ENCODE results near the gene EIF3D. TPM values are rescaled to one million over a fixed set of nuclear protein-coding genes. Genes with fewer than 3 reads are reported as not detected.
A peak's percentile ranks its signal among the peaks of the same experiment; 100 is the strongest.

Gene EIF3D
- total and polyA plus RNA-seq, 9 of the 15 experiments (the other 6 are each of a cell fraction or from before 2014, with no cell fraction given), result 191 to 422 (median 279) TPM

DNA sequence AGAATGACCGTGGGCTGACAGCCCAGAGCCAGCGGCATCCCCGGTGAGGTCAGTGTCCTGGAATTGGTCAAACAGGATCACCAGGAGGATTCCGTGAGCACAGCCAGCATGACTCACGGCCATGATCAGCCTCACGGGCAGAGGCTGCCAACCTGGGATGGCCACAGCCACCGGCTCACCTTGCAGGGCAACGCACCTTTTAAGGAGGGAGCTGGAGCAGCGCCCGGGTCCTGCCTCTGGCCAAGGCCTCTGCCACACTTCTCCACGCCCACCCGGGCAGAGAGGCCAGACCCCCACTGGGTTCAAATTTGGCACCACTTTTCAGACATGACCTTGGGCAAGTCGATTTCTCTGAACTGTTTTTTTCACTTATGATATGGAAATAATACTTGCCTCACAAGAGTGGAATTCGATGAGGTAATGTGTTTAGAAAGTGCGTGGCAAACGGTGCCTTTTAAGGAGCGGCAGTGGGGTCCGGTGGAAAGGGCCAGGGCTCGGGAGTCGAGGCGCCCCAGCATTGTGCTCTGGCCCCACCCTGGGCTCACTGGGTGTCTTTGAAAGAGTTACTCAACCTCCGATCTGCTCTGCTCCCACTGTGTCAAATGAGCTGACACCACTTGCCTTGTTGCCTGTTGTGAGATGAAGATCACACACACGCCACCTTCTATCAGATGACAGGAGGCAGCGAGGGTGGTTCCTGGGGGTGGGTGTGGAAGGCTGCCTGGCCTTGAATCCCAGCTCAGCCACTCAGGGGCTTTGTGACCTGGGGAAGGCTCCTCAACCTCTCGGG is 63.5 kb downstream of the EIF3D start:
- H3K9ac ChIP-seq (ENCODE audit: insufficient read depth in 1 of 2, low read depth in 2 of 2, low read length in 2 of 2), result peak overlapping the region in 1 of 2 experiments; percentile 45; a peak in 2 of 4 replicates
- no peak for ATAC-seq
- H3K4me3 ChIP-seq, result no peak overlapping the region
- intact Hi-C loops (cut with micrococcal nuclease) (loop anchor here (5.0 kb wide), 1 partner anchor 98 kb away; no protein-coding TSS in a partner anchor), in situ Hi-C loops (cut with MboI) (loop anchor here (5.0 kb wide), 1 partner anchor 168 kb away; no protein-coding TSS in a partner anchor)
- BruUV-seq (replicated peaks), result no TSS peak
- H4K20me1 ChIP-seq (replicated peaks; ENCODE audit: control insufficient read depth, insufficient read depth, low read length), result 0 out of 2 replicates have a peak, but pooled peaks cover 3% of the 10 kb centered on the region
- WGBS (ENCODE audit: insufficient coverage, low coverage, missing lambda C conversion rate), result 76% methylated on average over 18 of the region's 25 CpGs
- no peaks in the 10 kb centered on the region for H3K27me3 ChIP-seq (ENCODE audit: control insufficient read depth in 2 of 2, insufficient read depth in 2 of 2, low read length in 2 of 2)
- H2AFZ ChIP-seq (ENCODE audit: low read depth, low read length), result no peak overlapping the region
- peaks cover 23 to 40% of the 10 kb centered on the region in 2 experiments for H3K4me1 ChIP-seq (replicated peaks in 1 of 2; ENCODE audit: control insufficient read depth in 2 of 2, insufficient read depth in 2 of 2, low read length in 2 of 2)
- H3K9me3 ChIP-seq (replicated peaks; ENCODE audit: control insufficient read depth, insufficient read depth, low read depth, low read length), result no peaks in the 10 kb centered on the region
- no peaks in the 10 kb centered on the region for H3K9me1 ChIP-seq (ENCODE audit: control insufficient read depth, insufficient read depth, low read length)
- FAIRE-seq, result no peak
- no peak overlapping the region for H3K27ac ChIP-seq (ENCODE audit: extremely low read depth, low read depth, low read length)
- ChIA-PET POLR2A (interaction anchor here (1.3 to 1.7 kb wide), 2 partner anchors 12 to 1192 kb away, joined by 3 to 4 read pairs; no protein-coding TSS in a partner anchor), CTCF (ENCODE audit: low intra/inter-chr PET ratio) (no interaction called here)
- H3K36me3 ChIP-seq (ENCODE audit: control insufficient read depth, insufficient read depth, low read length), result peaks cover 29% of the 10 kb centered on the region; the same call in 2 of the 3 replicates
- DNase-seq (ENCODE audit: extremely low read depth in 1 of 4, low spot score in 3 of 4), result no peak
- H3K4me2 ChIP-seq (ENCODE audit: insufficient read depth, low read length), result no peak overlapping the region
- TF ChIP-seq PPARD (CRISPR knock-in tag; IDR thresholded peaks at IDR 0.05) (no peak), POLR2G (IDR thresholded peaks at IDR 0.05; ENCODE audit: low read depth, low read length) (peak; percentile 61), RBFOX2 (IDR thresholded peaks at IDR 0.05; ENCODE audit: low read depth, low read length) (peak; percentile 45; the same call in 1 of the 2 replicates), NFYB (IDR thresholded peaks at IDR 0.05; ENCODE audit: extremely low read depth, insufficient read length) (no peak), BCOR (IDR thresholded peaks at IDR 0.05) (no peak), GATAD2B (IDR thresholded peaks at IDR 0.05; ENCODE audit: borderline replicate concordance) (no peak), XRCC4 (IDR thresholded peaks at IDR 0.05; ENCODE audit: extremely low read depth, insufficient read depth, insufficient read length) (no peak), ATF7 (IDR thresholded peaks at IDR 0.05) (0 out of 2 replicates have a peak, but pooled peaks have one; percentile 15)
- TF ChIP-seq, protein P1, sequence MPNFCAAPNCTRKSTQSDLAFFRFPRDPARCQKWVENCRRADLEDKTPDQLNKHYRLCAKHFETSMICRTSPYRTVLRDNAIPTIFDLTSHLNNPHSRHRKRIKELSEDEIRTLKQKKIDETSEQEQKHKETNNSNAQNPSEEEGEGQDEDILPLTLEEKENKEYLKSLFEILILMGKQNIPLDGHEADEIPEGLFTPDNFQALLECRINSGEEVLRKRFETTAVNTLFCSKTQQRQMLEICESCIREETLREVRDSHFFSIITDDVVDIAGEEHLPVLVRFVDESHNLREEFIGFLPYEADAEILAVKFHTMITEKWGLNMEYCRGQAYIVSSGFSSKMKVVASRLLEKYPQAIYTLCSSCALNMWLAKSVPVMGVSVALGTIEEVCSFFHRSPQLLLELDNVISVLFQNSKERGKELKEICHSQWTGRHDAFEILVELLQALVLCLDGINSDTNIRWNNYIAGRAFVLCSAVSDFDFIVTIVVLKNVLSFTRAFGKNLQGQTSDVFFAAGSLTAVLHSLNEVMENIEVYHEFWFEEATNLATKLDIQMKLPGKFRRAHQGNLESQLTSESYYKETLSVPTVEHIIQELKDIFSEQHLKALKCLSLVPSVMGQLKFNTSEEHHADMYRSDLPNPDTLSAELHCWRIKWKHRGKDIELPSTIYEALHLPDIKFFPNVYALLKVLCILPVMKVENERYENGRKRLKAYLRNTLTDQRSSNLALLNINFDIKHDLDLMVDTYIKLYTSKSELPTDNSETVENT (CRISPR knock-in tag; IDR thresholded peaks at IDR 0.05), result no peak
- TF ChIP-seq, protein P2, sequence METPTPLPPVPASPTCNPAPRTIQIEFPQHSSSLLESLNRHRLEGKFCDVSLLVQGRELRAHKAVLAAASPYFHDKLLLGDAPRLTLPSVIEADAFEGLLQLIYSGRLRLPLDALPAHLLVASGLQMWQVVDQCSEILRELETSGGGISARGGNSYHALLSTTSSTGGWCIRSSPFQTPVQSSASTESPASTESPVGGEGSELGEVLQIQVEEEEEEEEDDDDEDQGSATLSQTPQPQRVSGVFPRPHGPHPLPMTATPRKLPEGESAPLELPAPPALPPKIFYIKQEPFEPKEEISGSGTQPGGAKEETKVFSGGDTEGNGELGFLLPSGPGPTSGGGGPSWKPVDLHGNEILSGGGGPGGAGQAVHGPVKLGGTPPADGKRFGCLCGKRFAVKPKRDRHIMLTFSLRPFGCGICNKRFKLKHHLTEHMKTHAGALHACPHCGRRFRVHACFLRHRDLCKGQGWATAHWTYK (CRISPR knock-in tag; IDR thresholded peaks at IDR 0.05), result no peak
- TF ChIP-seq, protein P3, sequence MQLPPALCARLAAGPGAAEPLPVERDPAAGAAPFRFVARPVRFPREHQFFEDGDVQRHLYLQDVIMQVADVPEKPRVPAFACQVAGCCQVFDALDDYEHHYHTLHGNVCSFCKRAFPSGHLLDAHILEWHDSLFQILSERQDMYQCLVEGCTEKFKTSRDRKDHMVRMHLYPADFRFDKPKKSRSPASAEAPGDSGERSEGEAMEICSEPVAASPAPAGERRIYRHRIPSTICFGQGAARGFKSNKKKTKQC (CRISPR knock-in tag; IDR thresholded peaks at IDR 0.05), result no peak
- H3K79me2 ChIP-seq (ENCODE audit: control insufficient read depth, insufficient read depth, low read length), result no peaks in the 10 kb centered on the region; the same call in 2 of the 3 replicates

All from K562 (cell line).